Mesothelial cell of epicardium (in vitro differentiated cells): ENCODE measurements around the gene ATF3. TPM values are rescaled to one million over a fixed set of nuclear protein-coding genes. Genes with fewer than 3 reads are reported as not detected.
"Not testable (repeated sequence)": the region's sequence is repeated elsewhere in the genome, so short reads cannot be mapped to it uniquely, and the experiment has no call there.

Source experiments
- DNase-seq, 2 experiments: peaks; one replicate each; pipeline ENCODE4 v3.0.0; 2021; ENCODE audit warnings: low spot score in 2 of 2; ENCODE audit not compliant: unreplicated experiment in 2 of 2
- H3K27ac Mint-ChIP-seq: 2 replicates; pipeline ENCODE4 v1.8.0; 2021; ENCODE audit warnings: mixed read lengths
- H3K27me3 Mint-ChIP-seq: 2 replicates; pipeline ENCODE4 v1.8.0; 2021; ENCODE audit warnings: low read depth, mixed read lengths
- H3K36me3 Mint-ChIP-seq: 2 replicates; pipeline ENCODE4 v1.8.0; 2021; ENCODE audit warnings: mixed read lengths
- H3K4me1 Mint-ChIP-seq: 2 replicates; pipeline ENCODE4 v1.8.0; 2021; ENCODE audit warnings: mixed read lengths
- H3K4me3 Mint-ChIP-seq: 2 replicates; pipeline ENCODE4 v1.8.0; 2021; ENCODE audit warnings: mild to moderate bottlenecking, moderate library complexity, mixed read lengths
- H3K9me3 Mint-ChIP-seq: 2 replicates; pipeline ENCODE4 v1.8.0; 2021; ENCODE audit warnings: mixed read lengths
- total RNA-seq: library from RNA; stranded (reverse); gene quantifications from 3 replicates; pipeline ENCODE4 v1.2.1, GENCODE V29; 2021
- TF ChIP-seq, protein P1 (sequence below): fragments of 200-600 bp; sonication (generic); IDR thresholded peaks from one replicate; pipeline ENCODE4 v1.5.0; 2021; ENCODE audit warnings: antibody characterized with exemption; ENCODE audit not compliant: unreplicated experiment

ATF3 gene
- total RNA-seq, 1 donor from 2014 or later: 147 TPM

- Mint-ChIP-seq H3K27me3 (peaks cover 9% of the 10 kb centered on the region), H3K36me3 (no peaks in the 10 kb centered on the region), H3K4me1 (no peaks in the 10 kb centered on the region), H3K27ac (no peak overlapping the region), H3K9me3 (peaks cover 4% of the 10 kb centered on the region), H3K4me3 (no peak overlapping the region)
- no peak for DNase-seq
- TF ChIP-seq, protein P1, sequence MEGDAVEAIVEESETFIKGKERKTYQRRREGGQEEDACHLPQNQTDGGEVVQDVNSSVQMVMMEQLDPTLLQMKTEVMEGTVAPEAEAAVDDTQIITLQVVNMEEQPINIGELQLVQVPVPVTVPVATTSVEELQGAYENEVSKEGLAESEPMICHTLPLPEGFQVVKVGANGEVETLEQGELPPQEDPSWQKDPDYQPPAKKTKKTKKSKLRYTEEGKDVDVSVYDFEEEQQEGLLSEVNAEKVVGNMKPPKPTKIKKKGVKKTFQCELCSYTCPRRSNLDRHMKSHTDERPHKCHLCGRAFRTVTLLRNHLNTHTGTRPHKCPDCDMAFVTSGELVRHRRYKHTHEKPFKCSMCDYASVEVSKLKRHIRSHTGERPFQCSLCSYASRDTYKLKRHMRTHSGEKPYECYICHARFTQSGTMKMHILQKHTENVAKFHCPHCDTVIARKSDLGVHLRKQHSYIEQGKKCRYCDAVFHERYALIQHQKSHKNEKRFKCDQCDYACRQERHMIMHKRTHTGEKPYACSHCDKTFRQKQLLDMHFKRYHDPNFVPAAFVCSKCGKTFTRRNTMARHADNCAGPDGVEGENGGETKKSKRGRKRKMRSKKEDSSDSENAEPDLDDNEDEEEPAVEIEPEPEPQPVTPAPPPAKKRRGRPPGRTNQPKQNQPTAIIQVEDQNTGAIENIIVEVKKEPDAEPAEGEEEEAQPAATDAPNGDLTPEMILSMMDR: no peak
Observed at GRCh38 chr1:212655668-212656440, 47.3 kb downstream of the ATF3 start.

DNA sequence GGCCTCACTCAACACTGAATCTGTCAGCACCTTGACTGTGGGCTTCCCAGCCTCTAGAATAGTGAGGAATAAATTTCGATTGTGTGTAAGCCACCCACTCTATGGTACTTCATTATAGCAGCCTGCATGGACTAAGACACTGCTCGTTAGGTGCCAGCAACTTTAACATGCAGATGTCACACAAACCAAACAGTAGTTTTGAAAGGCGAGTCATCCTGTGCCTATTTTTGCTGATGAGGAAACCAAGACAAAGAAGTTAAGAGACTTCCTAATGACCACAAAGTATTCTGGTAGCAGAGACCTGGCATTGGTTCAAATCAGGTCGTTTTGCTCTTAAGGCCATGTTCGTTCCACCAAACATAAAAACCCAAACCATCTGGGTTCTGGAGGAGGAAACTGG, 48.2 kb downstream of the ATF3 start:
- no peaks in the 10 kb centered on the region for H3K4me1 Mint-ChIP-seq
- no peak overlapping the region for H3K4me3 Mint-ChIP-seq
- no peak overlapping the region for H3K27ac Mint-ChIP-seq
- no peaks in the 10 kb centered on the region for H3K36me3 Mint-ChIP-seq
- H3K9me3 Mint-ChIP-seq: peaks cover 4% of the 10 kb centered on the region
- no peak for DNase-seq
- peaks cover 14% of the 10 kb centered on the region for H3K27me3 Mint-ChIP-seq
- TF ChIP-seq, protein P1: no peak

- not testable (repeated sequence) for H3K27ac Mint-ChIP-seq, H3K4me3 Mint-ChIP-seq, DNase-seq, H3K9me3 Mint-ChIP-seq, H3K4me1 Mint-ChIP-seq, H3K36me3 Mint-ChIP-seq
- H3K27me3 Mint-ChIP-seq: peaks cover 19% of the 10 kb centered on the region
Observed at GRCh38 chr1:212658250-212658649, 49.7 kb downstream of the ATF3 start.

DNA sequence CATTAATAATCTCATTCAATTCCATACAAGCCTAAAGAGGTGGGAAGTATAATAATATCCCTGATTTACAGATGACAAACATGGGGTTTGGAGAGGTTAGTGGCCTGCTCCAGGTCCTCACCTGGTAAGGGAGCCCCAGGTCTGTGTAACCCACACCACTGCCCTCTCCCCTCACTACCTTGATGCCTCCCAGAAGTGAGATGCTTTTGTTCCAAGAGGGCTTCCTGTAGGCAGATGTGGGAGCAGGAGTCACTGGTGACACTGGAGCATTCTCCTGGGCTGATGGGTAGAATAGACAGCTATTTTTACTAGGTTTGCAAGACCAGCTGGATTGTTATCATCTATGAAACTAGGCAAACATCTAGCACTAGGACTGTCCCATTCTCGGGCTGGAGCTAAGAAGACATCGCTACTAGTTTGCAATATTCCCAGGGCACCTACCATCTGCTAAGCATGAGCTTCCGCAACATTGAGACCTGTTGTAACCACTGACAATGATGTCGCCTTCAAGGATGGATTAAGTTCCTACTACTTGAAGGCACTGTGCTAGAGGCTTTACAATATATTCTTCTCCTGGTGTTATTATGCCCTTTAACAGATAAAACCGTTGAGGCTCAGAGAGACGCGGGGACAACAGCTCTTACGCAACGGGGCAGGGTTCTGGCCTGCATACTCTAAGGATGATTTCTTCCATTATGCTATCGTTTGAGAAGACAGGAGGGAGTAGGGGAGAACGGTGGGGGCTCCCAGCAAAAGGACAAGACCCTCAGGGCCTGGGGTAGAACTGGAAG, 56.0 kb downstream of the ATF3 start:
- H3K9me3 Mint-ChIP-seq: peaks cover 1% of the 10 kb centered on the region
- no peak overlapping the region for H3K27ac Mint-ChIP-seq
- no peak for DNase-seq
- peaks cover 23% of the 10 kb centered on the region for H3K4me1 Mint-ChIP-seq
- peak overlapping the region; percentile 2 for H3K4me3 Mint-ChIP-seq
- H3K36me3 Mint-ChIP-seq: no peaks in the 10 kb centered on the region
- TF ChIP-seq, protein P1: no peak
- peaks cover 18% of the 10 kb centered on the region for H3K27me3 Mint-ChIP-seq

DNA sequence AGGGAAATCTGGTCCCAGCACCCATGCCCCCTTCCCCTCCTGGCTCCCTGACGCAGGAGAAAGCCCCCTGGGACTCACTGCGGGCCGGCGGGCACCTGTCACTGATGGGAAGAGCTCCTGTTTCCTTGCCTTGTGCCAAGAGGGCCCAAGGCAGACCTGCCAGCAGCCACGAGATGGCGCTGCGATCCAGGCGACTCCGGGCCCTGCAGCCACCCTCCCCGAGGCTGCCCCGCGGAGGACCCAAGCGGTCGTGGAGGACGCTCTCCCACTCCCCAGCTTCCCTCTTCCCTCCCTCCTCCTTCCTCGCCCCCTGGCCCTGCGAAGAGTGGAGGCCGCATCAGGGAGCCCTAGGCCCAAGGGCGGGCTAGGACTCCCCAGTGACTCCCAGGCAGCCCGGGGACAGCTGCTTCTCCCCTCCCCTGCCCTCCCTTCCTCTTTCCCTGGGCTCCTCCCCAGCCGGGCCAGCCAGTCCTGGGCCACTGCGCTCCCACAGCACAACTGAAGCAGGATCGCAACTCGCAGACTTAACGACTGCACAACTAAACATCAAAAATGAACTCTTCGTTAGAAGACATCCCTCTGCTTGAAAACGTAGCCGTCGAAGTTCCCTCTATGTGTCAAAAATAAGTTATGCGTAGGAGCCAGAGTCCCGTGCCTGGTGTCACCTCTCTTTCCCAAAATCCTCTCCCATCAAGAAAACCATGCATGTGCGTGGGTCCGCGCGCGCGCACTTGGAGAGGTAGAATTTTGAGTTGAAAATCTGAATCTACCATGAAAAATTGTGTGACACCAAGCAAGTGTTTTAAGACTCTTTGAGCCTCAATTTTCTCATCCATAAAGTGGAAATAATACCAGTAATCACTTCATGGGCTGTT, 56.9 kb downstream of the ATF3 start:
- Mint-ChIP-seq H3K27me3 (peaks cover 16% of the 10 kb centered on the region), H3K27ac (no peak overlapping the region), H3K36me3 (no peaks in the 10 kb centered on the region), H3K9me3 (no peaks in the 10 kb centered on the region), H3K4me1 (peaks cover 23% of the 10 kb centered on the region), H3K4me3 (peak overlapping the region; percentile 72)
- TF ChIP-seq, protein P1: peak; percentile 77
- peak; percentile 71 to 89 for DNase-seq
